Measurements from ENCODE around the gene WSB2. TPM values are rescaled to one million over a fixed set of nuclear protein-coding genes. Genes with fewer than 3 reads are reported as not detected.

WSB2 gene
- total and polyA plus RNA-seq, 9 of the 15 experiments (the other 6 are each of a cell fraction or from before 2014, with no cell fraction given): 31.4 to 77.6 (median 52.6) TPM

DNA sequence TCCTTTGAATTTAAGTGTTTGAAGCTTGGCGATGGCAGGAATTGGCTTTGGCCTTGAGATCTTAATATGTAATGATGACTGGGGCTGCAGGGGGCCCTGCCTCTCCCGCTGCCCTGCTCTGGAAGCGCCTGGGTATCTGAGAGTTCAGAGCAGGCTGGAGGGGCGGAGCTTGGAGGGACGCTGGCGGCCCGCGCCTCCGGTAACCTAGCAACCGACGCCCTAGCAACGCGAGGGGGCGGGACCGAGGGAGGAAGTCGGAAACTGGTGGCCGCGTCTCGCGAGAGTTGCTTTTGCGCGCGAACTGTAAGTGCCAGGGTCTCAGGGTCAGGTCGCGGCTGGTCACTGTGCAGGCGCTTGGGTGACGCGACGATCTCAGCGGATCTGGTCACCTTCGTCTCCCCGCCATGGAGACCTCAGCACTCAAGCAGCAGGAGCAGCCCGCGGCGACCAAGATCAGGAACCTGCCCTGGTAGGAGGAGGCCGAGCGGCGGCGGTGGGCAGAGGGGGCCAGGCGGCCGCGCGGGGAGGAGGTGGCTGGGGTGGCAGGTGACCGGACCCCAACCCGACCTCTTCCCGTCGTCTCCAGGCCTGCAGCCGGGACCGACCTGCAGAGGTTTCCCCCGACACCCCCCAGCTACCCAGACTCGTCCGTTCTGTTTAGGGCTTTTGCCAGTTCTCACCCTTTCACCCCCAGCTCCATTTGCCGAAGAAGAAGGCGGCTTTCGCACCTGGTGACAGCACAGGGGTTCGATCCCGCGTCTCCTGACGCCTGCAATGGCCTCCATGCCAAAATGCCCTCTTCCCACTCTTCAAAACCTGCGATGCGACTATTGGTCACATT is 44.3 kb downstream of the WSB2 start, which contains the start of gene RFC5 (continued):
- TF ChIP-seq, protein P1, sequence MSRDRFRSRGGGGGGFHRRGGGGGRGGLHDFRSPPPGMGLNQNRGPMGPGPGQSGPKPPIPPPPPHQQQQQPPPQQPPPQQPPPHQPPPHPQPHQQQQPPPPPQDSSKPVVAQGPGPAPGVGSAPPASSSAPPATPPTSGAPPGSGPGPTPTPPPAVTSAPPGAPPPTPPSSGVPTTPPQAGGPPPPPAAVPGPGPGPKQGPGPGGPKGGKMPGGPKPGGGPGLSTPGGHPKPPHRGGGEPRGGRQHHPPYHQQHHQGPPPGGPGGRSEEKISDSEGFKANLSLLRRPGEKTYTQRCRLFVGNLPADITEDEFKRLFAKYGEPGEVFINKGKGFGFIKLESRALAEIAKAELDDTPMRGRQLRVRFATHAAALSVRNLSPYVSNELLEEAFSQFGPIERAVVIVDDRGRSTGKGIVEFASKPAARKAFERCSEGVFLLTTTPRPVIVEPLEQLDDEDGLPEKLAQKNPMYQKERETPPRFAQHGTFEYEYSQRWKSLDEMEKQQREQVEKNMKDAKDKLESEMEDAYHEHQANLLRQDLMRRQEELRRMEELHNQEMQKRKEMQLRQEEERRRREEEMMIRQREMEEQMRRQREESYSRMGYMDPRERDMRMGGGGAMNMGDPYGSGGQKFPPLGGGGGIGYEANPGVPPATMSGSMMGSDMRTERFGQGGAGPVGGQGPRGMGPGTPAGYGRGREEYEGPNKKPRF (IDR thresholded peaks at IDR 0.05; ENCODE audit: low read depth, low read length): no peak
- TF ChIP-seq, protein P2, sequence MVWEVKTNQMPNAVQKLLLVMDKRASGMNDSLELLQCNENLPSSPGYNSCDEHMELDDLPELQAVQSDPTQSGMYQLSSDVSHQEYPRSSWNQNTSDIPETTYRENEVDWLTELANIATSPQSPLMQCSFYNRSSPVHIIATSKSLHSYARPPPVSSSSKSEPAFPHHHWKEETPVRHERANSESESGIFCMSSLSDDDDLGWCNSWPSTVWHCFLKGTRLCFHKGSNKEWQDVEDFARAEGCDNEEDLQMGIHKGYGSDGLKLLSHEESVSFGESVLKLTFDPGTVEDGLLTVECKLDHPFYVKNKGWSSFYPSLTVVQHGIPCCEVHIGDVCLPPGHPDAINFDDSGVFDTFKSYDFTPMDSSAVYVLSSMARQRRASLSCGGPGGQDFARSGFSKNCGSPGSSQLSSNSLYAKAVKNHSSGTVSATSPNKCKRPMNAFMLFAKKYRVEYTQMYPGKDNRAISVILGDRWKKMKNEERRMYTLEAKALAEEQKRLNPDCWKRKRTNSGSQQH (CRISPR knock-in tag; IDR thresholded peaks at IDR 0.05): no peak
- peak; percentile 77 for TF ChIP-seq NR2C1 (IDR thresholded peaks at IDR 0.05)
- TF ChIP-seq NR2C1 (tag; IDR thresholded peaks at IDR 0.05): peak; percentile 86
- no peak for TF ChIP-seq ZKSCAN8 (CRISPR knock-in tag; IDR thresholded peaks at IDR 0.05)
- no peak for TF ChIP-seq HDGF (IDR thresholded peaks at IDR 0.05)
- TF ChIP-seq THRAP3 (IDR thresholded peaks at IDR 0.05; ENCODE audit: borderline replicate concordance): no peak
- TF ChIP-seq ATF7 (IDR thresholded peaks at IDR 0.05): peak; percentile 33; the same call in 1 of the 2 replicates
- no peak for TF ChIP-seq ZNF232 (CRISPR knock-in tag; IDR thresholded peaks at IDR 0.05)
- TF ChIP-seq POLR2A (conservative IDR thresholded peaks at IDR 0.05): peak; percentile 95
- TF ChIP-seq, protein P3, sequence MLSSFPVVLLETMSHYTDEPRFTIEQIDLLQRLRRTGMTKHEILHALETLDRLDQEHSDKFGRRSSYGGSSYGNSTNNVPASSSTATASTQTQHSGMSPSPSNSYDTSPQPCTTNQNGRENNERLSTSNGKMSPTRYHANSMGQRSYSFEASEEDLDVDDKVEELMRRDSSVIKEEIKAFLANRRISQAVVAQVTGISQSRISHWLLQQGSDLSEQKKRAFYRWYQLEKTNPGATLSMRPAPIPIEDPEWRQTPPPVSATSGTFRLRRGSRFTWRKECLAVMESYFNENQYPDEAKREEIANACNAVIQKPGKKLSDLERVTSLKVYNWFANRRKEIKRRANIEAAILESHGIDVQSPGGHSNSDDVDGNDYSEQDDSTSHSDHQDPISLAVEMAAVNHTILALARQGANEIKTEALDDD (IDR thresholded peaks at IDR 0.05): peak; percentile 55; the same call in 1 of the 2 replicates
- TF ChIP-seq, protein P4, sequence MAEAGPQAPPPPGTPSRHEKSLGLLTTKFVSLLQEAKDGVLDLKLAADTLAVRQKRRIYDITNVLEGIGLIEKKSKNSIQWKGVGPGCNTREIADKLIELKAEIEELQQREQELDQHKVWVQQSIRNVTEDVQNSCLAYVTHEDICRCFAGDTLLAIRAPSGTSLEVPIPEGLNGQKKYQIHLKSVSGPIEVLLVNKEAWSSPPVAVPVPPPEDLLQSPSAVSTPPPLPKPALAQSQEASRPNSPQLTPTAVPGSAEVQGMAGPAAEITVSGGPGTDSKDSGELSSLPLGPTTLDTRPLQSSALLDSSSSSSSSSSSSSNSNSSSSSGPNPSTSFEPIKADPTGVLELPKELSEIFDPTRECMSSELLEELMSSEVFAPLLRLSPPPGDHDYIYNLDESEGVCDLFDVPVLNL (CRISPR knock-in tag; IDR thresholded peaks at IDR 0.05; ENCODE audit: low read depth): peak; percentile 88
- peak; percentile 64; the same call in 1 of the 2 replicates for TF ChIP-seq KLF13 (tag; IDR thresholded peaks at IDR 0.05; ENCODE audit: borderline replicate concordance, low read depth)
- TF ChIP-seq HNRNPL (IDR thresholded peaks at IDR 0.05; ENCODE audit: low read depth, low read length): peak; percentile 58; the same call in 1 of the 2 replicates
- no peak for TF ChIP-seq ZSCAN29 (IDR thresholded peaks at IDR 0.05)
- no peak for TF ChIP-seq ARID1B (IDR thresholded peaks at IDR 0.05)
- no peak for TF ChIP-seq ZNF785 (CRISPR knock-in tag; IDR thresholded peaks at IDR 0.05)
- TF ChIP-seq SMARCC2 (IDR thresholded peaks at IDR 0.05; ENCODE audit: low read depth): no peak
- no peak for TF ChIP-seq KAT2B (IDR thresholded peaks at IDR 0.05; ENCODE audit: low read depth, low read length)
- TF ChIP-seq RUNX1 (IDR thresholded peaks at IDR 0.05; ENCODE audit: low read depth): 0 out of 2 replicates have a peak, but pooled peaks have one; percentile 45
- no peak for TF ChIP-seq ZNF175 (CRISPR knock-in tag; IDR thresholded peaks at IDR 0.05; ENCODE audit: low read depth)
- no peak for TF ChIP-seq TARDBP (IDR thresholded peaks at IDR 0.05)
- TF ChIP-seq KLF16 (IDR thresholded peaks at IDR 0.05): no peak
- TF ChIP-seq ZC3H11A (IDR thresholded peaks at IDR 0.05; ENCODE audit: low read depth, low read length): no peak
- peak; percentile 92 for TF ChIP-seq SUPT5H (IDR thresholded peaks at IDR 0.05)
- no peak for TF ChIP-seq TFAM (CRISPR knock-in tag; conservative IDR thresholded peaks at IDR 0.05)
- no peak for TF ChIP-seq ZNF146 (CRISPR knock-in tag; IDR thresholded peaks at IDR 0.05; ENCODE audit: unreplicated experiment)

Measured in K562 (cell line).